H1 (cell line): Measurements from ENCODE around the gene EIF4ENIF1. TPM values are rescaled to one million over a fixed set of nuclear protein-coding genes. Genes with fewer than 3 reads are reported as not detected.

Experiments used
- CREB1 ChIP-seq: IDR thresholded peaks from 2 replicates; pipeline ENCODE4 v1.6.1; 2012; ENCODE audit warnings: inconsistent platforms
- SP4 ChIP-seq: IDR thresholded peaks from 2 replicates; pipeline ENCODE4 v1.6.1; 2012; ENCODE audit warnings: low read length, inconsistent platforms
- polyA plus RNA-seq, 7 experiments: library from polyadenylated mRNA; depleted of rRNA in 3 of 7; stranded (reverse) in 5 of 7; unstranded in 2 of 7; fragments of >200 nt in 5 of 7; fragments of 200-250 nt in 2 of 7; gene quantifications; 1 replicate in 5 of 7; 2 replicates in 1 of 7; 4 replicates in 1 of 7; pipeline versions ENCODE4 v1.2.1 to v1.2.3, GENCODE V29; 2011 to 2013; ENCODE audit warnings: missing spikeins in 2 of 7, mixed read lengths in 2 of 7
- total RNA-seq: library from RNA; stranded (reverse); fragmentation: NEBNext Ultra II Directional; extraction: Animal tissue kit (Norgen Biotek cat#: 25700); gene quantifications from 2 replicates; pipeline ENCODE4 v1.2.1, GENCODE V29; 2021

Gene EIF4ENIF1
- total and polyA plus RNA-seq, 2 of the 8 experiments (the other 6 are each of a cell fraction or from before 2014, with no cell fraction given): 21.9 to 23.6 TPM

DNA sequence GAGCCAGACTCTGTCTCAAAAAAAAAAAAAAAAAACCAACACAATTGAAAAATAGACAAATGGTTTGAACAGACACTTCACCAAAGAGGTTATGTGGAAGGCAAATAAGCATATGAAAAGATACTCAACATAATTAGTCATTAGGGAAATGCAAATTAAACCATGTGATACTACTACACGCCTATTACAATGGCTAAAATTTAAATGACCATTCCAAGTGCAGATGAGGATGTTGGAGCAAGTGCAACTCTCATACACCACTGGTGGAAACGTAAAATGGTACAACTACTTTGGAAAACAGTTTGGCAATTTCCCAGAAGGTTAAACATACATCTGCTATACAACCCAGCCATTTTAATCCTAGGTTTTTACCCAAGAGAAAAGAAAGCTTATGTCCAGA lies 24.3 kb downstream of the EIF4ENIF1 start (continued):
- no peak for TF ChIP-seq SP4
- TF ChIP-seq CREB1: no peak
- TF ChIP-seq, all 59 proteins: peak for 0
